GM21515 (cell line): ENCODE data around the gene SLC25A22.

Experiments used
- ATAC-seq: cut with Tn5 transposase; IDR thresholded peaks from one replicate; pipeline ENCODE4 v1.9.1; 2021; ENCODE audit not compliant: unreplicated experiment

The SLC25A22 gene

GRCh38 chr11:823441-824291, 25.6 kb upstream of the SLC25A22 start:
- no peak for ATAC-seq

- ATAC-seq: no peak
Observed at GRCh38 chr11:821512-822371, 23.7 kb upstream of the SLC25A22 start.

DNA sequence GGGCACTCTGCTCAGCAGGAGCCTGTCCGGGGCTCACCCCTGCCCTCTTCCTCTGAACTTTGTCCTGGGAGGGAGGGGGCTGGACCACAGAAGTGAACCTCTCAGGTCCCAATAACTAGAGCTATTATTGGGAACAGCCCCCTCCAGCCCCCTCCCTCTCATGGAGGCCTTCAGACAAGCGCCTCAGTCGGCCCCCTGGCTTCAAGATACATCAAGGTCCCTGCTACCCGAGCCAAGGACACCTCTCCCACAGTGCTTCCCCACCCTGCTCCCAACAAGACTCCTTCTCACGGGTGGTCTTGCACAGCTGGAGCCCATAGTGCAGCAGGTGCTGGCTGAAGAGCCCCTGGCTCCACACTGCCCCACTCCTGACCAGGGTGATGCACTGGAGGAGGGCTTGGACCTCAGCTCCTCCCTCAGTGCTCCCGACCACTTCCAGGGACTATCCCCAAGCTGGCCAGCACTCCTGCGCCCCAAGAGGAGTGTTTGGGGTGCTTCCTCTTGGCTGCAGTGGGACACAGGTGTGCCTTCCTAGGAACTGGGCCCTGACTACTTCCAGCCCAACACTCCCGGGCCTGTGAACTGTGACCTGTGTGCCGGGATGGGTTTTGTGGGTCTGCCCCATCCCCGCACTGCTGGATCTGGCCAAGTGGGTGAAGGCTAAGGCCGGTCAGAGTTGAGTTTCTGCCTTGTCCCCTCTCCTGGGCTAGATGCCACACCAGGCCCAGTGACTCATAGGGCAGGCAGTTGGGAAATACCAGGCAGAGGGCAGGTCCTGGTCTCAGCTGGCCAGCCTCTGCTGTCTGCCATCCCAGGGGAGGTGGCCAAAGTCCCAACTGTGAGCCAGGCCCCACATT, 22.8 kb upstream of the SLC25A22 start:
- no peak for ATAC-seq

- ATAC-seq: peak; percentile 49
Observed at GRCh38 chr11:819943-820649, 22.0 kb upstream of the SLC25A22 start.

DNA sequence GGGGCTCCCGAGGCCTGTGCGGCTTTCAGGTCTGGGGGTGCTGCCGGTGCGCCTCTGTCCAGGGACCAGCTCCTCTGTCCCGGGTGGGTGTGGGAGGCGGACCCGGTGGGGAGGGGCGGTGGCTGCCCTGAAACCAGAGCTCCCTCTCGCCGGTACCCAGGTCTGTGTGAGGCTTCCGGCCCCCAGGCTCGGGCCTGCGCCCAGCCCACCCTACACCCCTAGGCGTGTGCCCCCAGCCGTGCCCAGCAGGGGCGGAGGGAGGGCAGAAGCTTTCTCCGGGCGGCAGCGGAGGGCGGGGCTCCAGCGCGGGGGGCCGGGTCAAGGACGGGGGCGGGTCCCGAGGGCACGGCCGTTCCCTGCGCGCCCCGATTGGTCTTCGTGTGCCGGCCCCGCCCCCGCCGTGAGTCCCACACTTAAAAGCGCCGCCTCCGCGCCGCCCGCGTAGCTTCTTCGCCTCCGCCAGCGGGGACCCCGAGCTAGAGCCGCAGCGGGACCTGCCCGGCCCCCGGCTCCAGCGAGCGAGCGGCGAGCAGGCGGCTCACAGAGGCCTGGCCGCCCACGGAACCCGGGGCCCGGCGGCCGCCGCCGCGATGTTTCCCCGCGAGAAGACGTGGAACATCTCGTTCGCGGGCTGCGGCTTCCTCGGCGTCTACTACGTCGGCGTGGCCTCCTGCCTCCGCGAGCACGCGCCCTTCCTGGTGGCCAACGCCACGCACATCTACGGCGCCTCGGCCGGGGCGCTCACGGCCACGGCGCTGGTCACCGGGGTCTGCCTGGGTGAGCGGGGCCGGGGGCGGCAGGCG, 21.2 kb upstream of the SLC25A22 start:
- peak; percentile 56 for ATAC-seq

DNA sequence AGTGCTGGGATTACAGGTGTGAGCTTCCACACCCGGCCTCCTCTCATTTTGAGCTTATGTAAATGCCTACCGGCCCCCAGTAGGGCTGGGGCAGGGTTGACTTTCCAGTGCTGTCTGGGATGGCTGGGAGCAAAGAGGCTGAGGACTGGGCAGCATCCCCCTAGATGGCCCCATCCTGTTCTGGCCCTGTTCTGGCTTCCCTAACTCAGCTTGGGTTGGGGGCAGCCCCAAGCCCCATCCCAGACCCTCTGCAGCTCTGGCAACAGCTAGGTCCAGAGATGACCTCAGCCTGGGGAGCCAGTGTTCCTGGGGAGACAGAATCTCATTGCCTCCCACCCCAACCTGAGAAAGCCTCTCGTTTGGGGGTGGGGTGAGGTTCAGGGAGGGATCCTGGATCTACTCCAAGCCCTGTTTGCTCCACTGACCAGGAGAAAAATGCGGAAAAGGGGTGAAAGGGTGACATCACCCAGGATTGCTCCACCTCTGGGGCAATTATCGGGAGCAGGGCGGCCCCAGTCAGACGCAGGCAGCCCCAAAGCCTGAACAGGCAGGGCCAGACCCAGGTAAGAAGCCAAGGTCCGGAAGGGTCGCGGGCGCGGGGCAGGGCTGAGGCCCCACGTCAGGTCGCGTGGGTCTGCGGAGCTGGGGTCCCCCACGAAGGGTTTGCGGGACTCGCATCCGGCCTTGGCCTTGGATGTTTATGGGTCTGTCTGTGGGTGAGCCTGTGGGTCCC, 20.5 kb upstream of the SLC25A22 start, which contains the start of gene PNPLA2:
Gene PNPLA2, plus strand, starts transcription at position 519 of the 733 bp plus-strand sequence. CDS start 805 bp downstream, outside the sequence.
- ATAC-seq: peak; percentile 3

- ATAC-seq: no peak
Observed at GRCh38 chr11:816433-816779, 18.3 kb upstream of the SLC25A22 start.

GRCh38 chr11:815675-816432, 17.8 kb upstream of the SLC25A22 start:
- ATAC-seq: no peak

DNA sequence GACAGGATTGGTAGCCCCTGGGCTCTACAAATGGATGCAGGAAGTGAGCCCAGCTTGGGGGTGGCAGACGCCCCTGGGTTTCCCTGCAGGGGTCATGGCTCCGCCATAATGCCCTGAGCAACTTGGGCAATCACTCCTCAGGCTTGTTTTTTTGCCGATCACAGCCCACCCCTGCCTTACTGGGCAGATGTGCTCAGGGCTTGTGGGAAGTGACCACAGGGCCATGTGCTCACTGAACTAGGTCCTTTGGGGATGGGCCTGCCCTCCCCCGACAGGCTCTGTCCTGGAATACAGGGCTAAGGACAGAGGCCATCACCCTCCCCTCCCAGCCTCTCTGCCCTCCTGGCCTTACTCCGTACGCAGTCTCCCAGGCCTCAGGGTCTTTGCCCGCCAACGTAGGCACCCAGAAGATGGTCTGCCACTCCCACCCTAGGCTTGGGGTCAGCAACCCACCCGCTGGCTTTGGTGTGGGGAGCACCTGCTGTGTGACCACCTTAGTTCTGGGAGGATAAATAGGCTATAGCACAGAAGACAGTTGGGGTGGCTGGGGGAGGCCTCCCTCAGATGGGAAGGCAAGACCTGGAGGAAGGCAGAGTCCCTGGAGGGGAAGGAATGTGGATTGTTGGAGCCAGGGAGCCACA, 15.5 kb upstream of the SLC25A22 start:
- ATAC-seq: no peak

DNA sequence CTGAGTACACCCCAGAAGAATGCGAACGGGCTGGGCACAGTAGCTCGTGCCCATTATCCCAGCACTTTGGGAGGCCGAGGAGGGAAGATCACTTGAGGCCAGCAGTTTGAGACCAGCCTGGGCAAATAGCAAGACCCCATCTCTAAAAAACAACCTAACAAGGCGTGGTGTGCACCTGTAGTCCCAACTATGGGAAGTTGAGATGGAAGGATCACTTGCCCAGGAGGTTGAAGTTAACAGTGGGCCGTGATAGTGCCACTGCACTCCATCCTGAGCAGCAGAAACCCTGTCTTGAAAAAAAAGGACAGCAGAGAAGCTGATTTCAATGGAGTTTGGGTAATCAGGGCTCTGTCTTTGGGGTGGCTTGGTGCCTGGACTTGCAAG, 15.0 kb upstream of the SLC25A22 start:
- no peak for ATAC-seq

GRCh38 chr11:812390-812789, 14.3 kb upstream of the SLC25A22 start:
- ATAC-seq: no peak

DNA sequence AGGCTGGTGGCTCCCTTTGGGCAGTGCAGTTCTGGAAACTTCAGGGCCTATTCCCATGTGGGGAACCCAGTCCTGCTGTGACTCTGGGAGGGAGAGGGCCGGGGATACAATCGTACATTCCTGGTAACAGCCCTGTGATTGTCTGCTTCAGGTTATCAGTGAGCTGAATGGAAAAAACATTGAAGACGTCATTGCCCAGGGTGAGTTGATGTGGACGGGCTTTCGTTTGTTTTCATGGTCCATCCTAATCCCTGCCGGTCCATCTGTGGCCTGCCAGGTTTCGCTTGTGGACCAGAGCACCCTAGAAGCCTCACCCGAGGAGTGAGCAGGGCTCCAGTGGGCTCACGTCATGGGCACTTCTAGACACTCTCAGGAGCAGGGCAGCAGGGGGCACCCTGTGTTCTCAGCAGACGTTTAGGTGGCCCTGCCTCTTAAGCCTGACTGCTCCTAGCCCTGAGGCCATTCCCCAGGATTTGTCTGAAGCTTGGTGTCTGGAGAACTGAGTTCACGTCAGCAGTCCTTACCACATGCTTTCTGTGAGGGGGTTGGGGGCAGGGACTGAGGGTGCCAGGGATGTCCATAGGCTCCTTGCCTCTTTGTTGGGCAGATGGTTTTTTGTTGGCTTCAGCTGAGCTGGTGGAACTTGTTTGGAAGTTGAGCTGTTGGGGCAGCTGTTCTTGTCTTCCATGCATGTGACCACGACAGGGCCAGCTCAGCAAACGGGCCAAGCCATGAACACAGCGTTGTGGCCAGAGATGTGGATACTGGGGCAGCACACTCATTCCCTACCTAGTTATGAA, 13.6 kb upstream of the SLC25A22 start:
- ATAC-seq: no peak

GRCh38 chr11:810040-810567, 12.0 kb upstream of the SLC25A22 start:
- no peak for ATAC-seq

GRCh38 chr11:809287-810039, 11.4 kb upstream of the SLC25A22 start, which contains the start of gene RPLP2:
Gene RPLP2, plus strand, starts transcription at chr11:809967. Its CDS starts 268 bp downstream, at chr11:810235.
- peak; percentile 68 for ATAC-seq

DNA sequence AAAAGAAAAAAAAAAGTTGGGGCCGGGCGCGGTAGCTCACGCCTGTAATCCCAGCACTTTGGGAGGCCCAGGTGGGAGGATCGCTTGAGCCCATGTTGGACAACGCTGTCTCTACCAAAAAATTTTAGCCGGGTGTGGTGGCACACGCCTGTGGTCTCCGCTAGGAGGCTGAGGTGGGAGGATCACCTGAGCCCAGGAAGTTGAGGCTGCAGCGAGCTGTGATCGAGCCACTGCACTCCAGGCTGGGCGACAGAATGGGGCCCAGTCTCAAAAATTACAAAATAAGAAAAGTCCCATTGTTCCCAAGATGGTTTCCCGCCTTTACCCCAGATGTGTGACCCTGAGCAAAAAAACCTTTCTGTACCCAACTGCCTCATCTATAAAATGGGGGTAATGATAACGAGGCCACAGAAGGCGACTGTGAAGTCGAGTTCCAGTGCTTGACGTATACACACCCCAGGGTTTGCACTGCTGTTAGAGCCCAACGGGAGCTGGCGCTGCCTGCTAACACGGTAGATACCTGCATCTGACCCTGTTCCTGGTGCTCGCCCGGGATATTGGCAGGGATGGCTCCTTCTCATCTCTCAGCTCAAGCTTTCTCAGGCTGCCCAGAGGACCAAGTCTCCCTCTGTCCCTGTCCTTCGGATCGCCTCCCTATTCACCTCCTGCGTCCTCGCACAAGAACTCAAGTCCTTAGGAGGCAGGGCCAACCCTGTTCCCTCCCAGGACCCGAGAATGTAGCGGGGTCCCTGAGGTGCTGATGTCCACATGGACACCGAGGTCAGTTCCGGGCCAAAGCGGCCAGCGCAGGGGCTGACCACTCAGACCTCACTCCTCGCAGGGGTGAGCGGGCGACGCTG, 10.6 kb upstream of the SLC25A22 start:
- ATAC-seq: peak; percentile 0
